GM12874 (cell line): ENCODE measurements around the gene DHX29.

ENCODE experiments used
- TF ChIP-seq, protein P1 (sequence below): IDR thresholded peaks from 2 replicates; pipeline ENCODE4 v1.5.1; 2011; ENCODE audit warnings: low read depth, mild to moderate bottlenecking, control low read depth, low read length, moderate library complexity; ENCODE audit not compliant: insufficient read depth

DHX29 gene

DNA sequence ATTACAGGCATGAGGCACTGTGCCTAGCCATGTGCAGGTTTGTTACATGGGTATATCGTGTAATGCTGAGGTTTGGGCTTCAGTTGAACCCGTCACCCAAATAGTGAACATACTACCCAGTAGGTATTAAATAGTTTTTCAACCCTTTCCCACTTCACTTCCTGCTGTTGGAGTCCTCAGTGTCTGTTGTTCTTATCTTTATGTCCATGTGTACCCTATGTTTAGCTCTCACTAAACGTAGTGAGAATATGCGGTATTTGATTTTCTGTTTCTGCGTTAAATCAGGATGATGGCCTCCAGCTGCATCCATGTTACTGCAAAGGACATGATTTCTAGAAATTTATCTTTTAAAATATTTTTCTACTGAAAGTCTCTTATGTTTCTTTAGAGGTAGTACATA lies 18.1 kb upstream of the DHX29 start:
- TF ChIP-seq, protein P1, sequence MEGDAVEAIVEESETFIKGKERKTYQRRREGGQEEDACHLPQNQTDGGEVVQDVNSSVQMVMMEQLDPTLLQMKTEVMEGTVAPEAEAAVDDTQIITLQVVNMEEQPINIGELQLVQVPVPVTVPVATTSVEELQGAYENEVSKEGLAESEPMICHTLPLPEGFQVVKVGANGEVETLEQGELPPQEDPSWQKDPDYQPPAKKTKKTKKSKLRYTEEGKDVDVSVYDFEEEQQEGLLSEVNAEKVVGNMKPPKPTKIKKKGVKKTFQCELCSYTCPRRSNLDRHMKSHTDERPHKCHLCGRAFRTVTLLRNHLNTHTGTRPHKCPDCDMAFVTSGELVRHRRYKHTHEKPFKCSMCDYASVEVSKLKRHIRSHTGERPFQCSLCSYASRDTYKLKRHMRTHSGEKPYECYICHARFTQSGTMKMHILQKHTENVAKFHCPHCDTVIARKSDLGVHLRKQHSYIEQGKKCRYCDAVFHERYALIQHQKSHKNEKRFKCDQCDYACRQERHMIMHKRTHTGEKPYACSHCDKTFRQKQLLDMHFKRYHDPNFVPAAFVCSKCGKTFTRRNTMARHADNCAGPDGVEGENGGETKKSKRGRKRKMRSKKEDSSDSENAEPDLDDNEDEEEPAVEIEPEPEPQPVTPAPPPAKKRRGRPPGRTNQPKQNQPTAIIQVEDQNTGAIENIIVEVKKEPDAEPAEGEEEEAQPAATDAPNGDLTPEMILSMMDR: no peak

DNA sequence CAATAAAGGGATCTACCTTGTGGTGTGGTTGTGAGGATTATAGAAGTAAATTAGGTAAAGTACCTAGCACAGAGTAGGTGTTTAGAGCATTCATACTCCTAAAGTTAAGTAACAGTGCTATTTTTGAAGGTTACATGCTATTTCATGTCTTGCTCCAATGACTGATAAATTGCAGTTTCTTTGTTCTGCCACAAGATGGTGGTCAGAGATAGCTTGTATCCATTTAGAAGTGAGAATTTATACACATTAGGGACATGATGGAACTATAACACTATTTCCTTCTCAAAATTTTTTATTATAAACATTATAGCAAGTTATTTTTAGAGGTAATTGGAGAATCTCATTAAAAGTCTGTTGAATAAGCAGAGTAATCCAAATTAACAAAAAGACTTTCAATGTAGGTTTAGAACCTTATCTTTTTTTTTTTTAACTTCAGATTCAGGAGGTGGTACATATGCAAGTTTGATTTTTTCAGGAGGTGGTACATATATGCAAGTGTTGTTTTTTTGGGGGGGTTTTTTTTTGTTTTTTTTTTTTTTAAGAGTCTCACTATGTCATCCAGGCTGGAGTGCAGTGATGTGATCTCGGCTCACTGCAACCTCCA lies 17.4 kb upstream of the DHX29 start:
- TF ChIP-seq, protein P1: peak; percentile 41; the same call in 1 of the 2 replicates

DNA sequence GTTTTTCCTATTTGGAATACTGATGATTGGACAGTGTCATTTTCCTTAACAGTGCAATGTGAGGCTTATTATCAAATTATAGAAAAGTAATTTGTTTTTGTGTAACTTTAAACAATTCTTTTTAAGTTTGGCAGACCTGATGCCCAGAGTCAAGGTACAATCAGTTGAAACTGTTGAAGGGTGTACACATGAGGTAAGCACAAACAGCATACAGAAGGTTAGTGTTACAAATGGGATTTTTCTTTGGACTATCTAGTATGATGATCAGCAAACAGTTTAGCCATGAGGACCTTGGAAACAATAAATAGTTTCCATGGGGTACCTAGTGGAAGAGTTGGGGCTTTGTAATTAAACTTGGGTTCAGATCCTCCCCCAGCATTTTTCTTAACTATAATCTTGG lies 16.5 kb upstream of the DHX29 start:
- TF ChIP-seq, protein P1: no peak

DNA sequence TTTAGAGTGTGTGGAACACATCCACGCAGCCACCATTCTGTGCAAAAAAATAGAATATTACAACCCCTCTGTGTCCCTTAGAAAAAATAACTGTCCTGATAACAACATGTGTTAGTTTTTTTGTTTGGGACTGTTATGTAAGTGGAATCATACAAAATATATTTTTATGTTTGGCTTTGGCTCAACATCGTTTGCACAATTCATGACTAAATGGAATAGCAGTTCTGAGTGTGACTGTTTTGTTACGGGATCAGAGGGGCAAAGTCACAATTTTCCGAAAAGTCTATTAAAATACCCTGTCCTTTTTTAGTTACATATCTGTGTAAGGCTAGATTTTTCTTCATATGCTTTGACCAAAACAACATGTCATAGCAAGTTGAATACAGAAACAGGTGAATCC lies 13.1 kb upstream of the DHX29 start:
- TF ChIP-seq, protein P1: no peak

DNA sequence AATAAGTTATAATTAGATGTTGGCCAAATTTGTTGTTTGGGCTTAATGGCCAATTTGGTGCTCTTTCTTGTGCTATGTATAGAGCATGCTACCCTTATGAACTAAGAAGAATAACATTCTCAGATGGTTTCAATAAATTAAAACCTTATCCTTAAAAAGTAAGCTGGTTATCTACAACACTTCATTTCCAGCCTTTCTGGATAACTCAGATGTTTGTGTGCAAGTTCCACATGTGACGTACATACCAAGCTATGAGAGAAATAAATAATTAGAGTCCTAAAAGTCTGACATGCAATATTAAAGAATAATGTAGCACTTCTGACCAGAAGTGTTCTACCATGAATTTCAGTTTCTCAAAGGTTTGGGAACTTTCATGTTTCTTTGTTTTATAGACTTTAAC lies 12.0 kb upstream of the DHX29 start:
- TF ChIP-seq, protein P1: no peak

DNA sequence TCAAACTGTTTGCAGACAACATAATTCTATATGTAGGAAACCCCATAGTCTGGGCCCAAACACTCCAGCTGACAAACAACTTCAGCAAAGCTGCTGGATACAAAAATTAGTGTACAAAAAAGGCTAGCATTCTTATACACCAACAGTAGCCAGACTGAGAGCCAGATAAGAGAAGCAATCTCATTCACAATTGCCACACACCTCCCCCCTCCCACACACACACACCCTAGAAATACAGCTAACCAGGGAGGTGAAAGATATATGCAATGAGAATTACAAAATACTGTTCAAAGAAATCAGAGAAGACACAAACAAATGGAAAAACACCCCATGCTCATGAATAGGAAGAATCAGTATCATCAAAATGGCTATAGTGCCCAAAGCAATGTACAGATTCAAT lies 9.3 kb upstream of the DHX29 start:
- TF ChIP-seq, protein P1: no peak

DNA sequence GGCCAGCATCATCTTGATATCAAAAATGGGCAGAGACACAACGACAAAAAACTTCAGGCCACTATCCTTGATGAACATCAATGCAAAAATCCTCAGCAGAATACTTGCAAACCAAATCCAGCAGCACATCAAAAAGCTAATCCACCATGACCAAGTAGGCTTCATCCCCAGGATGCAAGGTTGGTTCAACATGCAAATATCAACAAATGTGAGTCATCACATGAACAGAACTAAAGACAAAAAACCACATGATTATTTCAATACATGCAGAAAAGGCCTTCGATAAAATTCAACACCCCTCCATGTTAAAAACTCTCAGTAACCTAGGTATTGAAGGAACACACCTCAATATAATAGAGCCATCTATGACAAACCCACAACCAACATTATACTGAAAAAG lies 8.8 kb upstream of the DHX29 start:
- TF ChIP-seq, protein P1: no peak
